HG02938 (cell line): ENCODE results near the gene OR13C4.
A peak's percentile ranks its signal among the peaks of the same experiment; 100 is the strongest.
"Not testable (repeated sequence)": the region's sequence is repeated elsewhere in the genome, so short reads cannot be mapped to it uniquely, and the experiment has no call there.

Source experiments
- ATAC-seq: cut with Tn5 transposase; IDR thresholded peaks from one replicate; pipeline ENCODE4 v1.9.1; 2021; ENCODE audit warnings: mild to moderate bottlenecking, moderate library complexity; ENCODE audit not compliant: unreplicated experiment

OR13C4 gene

DNA sequence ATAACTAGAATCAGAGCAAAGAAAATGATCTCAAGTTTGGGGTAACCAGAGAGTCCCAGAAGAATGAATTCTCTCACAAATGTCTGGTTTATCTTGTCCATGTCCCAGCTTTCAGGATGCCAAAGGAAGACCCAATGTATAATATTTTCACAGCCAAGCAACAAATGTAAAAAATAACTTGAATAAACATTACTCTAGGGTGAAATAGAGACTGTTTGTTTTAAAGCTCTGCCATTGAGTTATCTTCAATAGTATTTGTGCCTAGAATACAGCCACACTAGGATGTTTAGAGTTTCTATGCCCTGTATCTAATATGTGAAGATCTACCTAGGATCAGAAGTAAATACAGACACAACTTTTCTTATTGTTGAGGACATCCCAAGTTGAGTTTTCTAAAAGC, at the start of gene OR13C4:
Gene OR13C4, minus strand, starts transcription at position 101 of the 400 bp plus-strand sequence. Its CDS starts 0 bp downstream, at position 101.
- ATAC-seq: no peak

GRCh38 chr9:104575456-104575855, 48.4 kb upstream of the OR13C4 start:
- no peak for ATAC-seq

DNA sequence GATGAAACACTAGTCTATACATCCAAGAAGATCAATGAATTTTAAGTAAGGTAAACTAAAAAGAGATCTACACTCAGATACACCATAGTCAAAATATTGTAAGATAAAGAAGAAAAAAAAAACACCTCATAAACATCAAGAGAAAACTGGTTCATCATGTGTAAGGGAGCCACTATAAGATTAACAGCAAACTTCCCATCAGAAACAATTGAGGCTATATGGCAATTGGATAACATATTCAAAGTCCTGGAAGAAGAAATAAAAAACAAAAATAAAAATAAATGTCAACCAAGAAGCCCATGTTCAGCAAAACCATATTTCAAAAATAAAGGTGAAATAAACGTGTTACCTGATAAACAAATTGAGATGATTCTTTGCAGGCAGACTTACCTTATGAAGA, 45.6 kb upstream of the OR13C4 start:
- ATAC-seq: no peak

GRCh38 chr9:104568868-104569267, 41.9 kb upstream of the OR13C4 start, which contains the start of gene OR13C8:
Gene OR13C8, plus strand, starts transcription at chr9:104569168. Its CDS starts 0 bp downstream, at chr9:104569168.
- no peak for ATAC-seq

GRCh38 chr9:104564358-104564757, 37.3 kb upstream of the OR13C4 start:
- no peak for ATAC-seq

- ATAC-seq: peak; percentile 89
Measured at GRCh38 chr9:104556830-104557634, 30.0 kb upstream of the OR13C4 start.

DNA sequence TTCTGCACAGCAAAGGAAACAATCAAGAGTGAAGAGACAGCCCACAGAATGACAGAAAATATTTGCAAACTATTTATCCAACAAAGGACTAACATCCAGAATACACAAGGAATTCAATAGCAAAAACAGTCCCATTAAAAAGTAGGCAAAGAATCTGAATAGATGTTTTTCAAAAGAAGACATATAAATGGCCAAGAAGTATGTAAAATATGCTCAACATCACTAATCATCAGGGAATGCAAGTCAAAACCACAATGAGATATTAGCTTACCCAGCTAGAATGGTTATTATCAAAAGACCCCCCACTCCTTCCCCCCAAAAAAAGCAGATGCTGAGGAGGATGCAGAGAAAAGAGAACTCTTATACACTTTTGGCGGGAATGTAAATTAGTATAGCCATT, 28.5 kb upstream of the OR13C4 start:
- no peak for ATAC-seq

DNA sequence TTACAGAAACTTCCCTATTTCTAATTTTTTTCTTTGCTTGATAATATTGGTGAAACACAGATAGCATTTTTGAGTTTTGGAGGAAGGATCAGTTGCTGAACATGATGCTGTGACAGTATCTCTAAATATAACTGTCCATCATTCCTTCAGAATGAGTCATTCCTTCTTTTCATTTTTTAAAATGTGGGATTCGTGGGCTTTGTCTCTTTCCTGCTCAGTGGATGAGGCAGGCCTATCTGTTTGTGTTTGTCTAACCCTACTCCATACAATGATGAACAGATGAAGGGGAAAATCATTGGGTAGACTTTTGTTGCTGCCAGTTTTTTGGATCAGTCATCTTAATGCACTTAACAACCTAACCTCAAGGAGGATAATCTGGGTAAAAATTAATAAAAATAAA, 26.3 kb upstream of the OR13C4 start:
- ATAC-seq: no peak

DNA sequence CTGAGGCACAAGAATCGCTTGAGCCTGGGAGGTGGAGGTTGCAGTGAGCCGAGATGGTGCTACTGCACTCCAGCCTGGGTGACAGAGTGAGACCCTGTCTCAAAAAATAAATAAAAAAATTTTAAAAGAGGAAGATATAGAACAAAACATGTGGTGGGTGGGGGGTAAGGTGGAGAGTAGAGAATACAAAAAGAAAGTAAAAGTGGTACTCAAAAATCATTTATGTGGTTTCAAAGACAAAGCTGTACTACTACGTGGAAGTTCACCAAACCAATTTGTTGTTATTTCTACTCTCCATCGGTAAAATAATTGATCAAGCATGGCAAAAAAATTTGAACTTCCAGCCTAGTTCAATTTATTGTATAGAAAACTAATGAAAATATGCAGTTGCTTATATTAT, 17.6 kb upstream of the OR13C4 start:
- ATAC-seq: no peak

DNA sequence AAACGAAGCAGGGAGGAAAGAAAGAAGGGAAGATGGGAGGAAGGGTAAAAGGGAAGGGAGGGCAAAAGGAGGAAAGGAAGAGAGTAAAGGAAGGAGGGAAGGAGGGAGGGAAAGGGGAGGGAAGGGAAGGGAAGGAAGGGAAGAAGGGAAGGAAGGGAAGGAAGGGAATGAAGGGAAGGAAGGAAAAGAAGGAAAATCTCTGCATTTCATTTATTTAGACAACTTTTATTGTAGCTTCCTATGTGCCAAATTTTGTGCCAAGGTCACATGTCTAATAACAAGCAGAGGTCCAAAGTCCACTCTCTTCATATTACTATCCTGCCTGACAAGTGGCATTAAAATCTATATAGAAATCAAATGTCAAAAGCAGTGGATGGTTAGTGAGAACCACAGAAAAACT, 12.3 kb upstream of the OR13C4 start:
- ATAC-seq: no peak

DNA sequence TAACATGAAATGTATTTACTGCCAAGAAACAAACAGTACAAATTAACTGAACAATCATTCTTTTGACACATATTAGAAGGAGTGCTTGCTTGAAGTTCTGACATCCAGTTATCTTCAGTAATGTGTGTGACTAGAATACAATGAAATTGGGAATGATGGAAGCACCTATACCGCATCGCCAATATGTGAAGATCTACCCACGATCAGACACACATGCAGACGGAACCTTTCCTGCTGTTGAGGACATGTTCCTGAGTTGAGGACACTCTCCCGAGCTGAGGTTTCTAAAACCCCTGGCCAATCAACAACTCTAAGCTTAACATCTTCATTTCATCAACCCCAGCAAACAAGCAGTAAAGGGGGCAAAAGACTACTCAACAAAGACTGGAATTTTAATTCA, 9.7 kb upstream of the OR13C4 start, which contains the start of gene OR13C3:
Gene OR13C3, minus strand, starts transcription at position 101 of the 400 bp plus-strand sequence. CDS start 133 bp downstream, outside the sequence.
- ATAC-seq: no peak

DNA sequence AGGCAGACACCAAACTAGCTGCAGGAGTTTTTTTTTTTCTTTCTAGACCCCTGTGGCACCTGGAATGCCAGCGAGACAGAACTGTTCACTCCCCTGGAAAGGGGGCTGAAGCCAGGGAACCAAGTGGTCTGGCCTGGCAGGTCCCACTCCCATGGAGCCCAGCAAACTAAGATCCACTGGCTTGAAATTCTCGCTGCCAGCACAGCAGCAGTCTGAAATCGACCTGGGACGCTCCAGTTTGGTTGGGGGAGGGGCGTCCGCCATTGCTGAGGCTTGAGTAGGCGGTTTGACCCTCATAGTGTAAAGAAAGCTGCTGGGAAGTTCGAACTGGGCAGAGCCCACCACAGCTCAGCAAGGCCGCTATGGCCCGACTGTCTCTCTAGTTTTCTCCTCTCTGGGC, 6.8 kb downstream of the OR13C4 start:
- ATAC-seq: not testable (repeated sequence)

DNA sequence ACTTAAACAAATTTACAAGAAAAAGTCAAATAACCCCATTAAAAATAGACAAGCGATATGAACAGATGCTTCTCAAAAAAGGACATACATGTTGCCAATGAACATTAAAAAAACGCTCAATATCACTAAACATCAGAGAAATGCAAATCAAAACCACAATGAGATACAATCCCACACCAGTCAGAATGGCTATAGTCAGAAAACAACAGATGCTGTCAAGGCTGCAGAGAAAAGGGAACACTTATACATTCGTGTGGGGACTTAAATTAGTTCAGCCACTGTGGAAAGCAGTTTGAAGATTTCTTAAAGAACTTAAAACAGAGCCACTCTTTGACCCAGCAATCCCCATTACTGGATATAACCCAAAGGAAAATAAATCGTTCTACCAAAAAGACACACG, 12.1 kb downstream of the OR13C4 start:
- no peak for ATAC-seq

- ATAC-seq: no peak
Measured at GRCh38 chr9:104506565-104506964, 20.4 kb downstream of the OR13C4 start.

DNA sequence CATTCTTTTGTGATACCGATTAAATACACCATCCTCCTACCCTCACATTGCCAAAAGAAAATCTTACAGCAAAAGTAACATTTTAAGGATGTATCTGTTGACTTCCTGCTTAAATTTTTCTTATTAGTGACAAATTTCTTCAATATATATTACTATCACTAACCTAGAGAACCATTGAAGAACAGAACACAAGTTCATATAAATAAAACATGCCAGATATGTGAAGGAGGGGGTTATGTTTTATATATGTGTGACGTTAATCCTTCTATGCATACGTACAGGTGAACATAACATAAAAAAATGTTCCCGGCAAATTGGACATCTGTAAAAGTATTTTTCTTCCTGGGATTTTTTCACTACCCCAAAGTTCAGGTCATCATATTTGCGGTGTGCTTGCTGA, 23.0 kb downstream of the OR13C4 start, which contains the start of gene OR13F1:
Gene OR13F1, plus strand, starts transcription at position 301 of the 400 bp plus-strand sequence. Its CDS starts 0 bp downstream, at position 301.
- ATAC-seq: no peak

- no peak for ATAC-seq
Measured at GRCh38 chr9:104503440-104503839, 23.6 kb downstream of the OR13C4 start.

DNA sequence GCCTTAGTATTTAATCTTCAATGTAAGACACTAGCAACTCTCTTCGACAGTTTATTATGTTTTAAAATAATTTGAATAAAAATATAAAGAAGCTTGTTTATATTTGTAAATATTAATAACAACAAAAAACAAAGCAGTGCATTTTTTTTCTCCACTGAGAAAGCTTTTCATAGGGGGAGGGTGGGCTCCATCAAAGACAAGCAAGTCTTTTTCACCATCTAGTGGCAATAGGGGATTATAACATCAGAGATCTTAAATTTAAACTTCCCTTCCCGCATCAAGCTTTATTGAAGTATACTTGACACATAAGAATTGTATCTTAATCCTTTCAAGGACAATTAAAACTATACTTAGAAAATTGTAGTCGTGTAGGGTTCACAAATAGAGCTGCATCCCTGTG, 32.2 kb downstream of the OR13C4 start:
- no peak for ATAC-seq

DNA sequence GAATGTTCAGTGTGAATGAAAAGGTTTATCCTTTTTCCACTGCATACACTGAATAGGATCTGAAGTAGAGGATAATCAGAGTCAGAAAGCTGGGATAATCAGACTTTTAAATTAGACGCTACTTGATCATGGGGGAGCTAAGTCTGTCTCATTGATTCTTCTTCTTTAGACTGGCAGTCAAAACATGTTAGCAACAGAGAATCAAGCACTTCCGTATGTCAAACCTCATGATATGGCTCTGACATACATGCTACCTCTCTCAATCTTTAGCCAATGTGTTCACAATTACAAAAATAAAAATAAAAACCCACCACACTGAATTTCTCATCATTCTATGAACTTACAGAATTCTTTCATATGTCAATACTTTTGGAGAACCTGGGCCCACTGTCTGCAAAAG, 42.0 kb downstream of the OR13C4 start:
- no peak for ATAC-seq

DNA sequence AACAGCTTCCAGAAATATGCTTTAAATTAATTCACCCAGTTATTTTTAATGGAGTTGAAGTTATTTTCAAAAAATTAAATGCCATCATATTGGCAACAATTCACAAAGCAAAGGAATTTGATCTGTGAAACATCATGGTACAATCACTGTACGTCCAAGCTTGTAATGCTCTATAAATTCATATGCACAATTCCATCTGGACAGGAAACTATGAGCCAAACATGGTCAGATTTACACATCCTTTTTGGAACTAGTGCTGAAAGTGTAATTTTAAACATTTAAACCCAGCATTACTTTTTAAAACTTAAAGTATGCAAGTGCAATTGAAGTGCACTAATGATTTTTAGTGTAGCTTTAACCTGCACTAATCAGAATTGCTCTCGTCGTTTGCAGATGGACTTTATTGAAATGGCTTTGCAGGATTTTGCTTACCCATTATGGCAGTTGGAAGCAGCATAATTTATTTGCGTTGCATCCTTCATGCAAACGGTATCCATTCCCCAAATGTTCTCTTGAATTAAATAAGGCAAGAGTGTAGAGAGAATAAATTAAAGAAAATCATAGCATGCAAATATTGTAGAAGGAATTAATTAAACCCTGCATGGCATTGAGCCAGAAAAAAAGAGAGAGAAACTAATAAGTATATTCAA, 44.0 kb downstream of the OR13C4 start:
- no peak for ATAC-seq
